GM18526 (cell line): ENCODE data around the gene CHKA.

Source experiments
- POLR2A ChIP-seq: IDR thresholded peaks from 3 replicates; pipeline ENCODE4 v1.6.1; 2011; ENCODE audit not compliant: insufficient read length; ENCODE audit errors: extremely low read depth

The CHKA gene

DNA sequence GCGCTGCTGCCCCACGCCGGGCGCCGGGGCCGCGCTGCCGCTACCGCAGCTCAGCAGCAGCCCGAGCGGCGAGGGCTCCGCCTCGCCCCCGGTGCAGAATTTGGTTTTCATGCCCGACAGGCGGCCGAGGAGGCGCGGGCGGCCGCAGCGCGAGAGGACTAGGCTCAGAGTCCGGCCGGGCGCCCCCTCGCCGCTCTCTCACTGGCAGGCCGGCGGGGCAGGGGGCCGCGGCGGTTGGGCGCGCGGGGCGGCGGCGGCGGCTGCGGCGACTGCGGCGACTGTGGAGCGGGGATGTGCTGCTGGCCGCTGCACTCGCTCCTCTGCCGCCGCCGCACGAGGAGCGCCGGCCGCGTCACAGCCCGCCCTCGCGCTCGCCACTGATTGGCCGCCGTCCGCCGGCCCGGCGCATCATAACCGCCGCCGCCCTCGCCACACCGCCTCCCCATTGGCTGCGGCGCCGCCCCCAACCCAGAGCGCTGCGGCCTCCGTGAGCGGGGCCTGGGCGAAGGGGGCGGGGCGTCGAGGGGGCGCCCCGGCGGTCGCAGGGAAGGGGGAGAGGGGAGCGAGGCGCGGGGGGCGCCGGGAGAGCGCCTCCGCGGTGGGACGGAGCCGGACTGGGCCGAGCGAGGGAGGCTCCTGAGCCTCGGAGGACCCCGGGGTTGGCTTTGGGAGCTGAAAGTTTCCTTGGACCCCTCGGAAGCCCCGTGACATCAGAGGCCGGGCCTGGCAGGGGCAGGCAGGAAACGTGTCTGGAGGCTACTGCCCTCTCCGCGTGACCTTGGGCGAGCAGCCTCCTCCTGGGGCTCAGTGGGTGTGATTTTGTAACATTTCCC is at the start of gene CHKA:
Gene CHKA, minus strand, starts transcription at position 322 of the 833 bp plus-strand sequence. Its CDS starts 211 bp downstream, at position 111.
- peak; percentile 69 for TF ChIP-seq POLR2A

DNA sequence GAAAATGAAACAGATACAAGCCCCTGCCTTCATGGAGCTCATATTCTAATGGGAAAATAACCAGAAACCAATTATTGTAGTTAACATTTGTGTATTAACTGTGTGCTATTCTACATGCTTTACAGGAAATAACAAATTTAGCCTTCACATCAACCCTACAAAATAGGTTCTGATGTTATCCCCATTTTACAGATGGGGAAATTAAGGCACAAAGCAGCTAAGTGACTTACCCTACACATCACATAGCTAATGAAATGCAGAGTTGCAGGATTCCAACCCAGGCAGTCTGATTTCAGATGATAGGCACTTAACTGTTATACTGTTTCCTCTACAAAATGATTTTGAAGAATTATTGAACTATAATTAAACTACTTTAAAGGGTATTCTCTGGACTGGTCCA is 48.3 kb upstream of the CHKA start:
- no peak for TF ChIP-seq POLR2A

DNA sequence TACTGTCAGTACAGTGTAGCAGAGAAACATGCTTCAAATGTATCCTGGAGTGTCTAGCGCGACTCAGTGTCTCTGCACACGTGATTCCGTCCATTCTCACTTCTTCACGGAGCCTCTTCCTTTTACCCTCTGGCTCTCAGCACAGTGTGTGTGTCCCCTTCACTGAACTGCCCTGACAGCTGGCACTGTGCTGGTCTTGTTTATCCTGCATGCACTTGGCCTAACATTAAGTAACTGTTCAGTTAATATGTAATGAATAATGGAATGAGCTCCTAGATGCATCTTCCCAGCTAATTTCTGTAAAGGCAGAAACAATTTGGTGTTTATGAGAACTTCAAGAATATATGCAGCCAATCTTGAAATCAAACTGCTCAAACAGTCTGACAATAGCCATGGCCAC is 47.5 kb upstream of the CHKA start:
- no peak for TF ChIP-seq POLR2A

DNA sequence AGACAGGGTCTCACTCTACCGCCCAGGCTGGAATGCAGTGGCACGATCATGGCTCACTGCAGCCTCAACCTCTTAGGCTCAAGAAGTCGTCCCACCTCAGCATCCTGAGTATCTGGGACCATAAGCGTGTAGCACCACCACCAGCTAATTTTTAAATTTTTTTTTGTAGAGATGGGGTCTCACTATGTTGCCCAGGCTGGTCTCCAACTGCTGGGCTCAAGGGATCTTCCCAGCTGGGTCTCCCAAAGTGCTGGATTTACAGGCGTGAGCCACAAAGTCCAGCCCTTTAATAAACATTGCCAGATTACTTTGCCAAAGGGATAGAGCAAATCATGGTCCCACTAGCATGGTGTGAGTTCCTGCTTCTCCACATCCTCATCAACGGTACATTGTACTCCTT is 46.3 kb upstream of the CHKA start:
- TF ChIP-seq POLR2A = no peak

DNA sequence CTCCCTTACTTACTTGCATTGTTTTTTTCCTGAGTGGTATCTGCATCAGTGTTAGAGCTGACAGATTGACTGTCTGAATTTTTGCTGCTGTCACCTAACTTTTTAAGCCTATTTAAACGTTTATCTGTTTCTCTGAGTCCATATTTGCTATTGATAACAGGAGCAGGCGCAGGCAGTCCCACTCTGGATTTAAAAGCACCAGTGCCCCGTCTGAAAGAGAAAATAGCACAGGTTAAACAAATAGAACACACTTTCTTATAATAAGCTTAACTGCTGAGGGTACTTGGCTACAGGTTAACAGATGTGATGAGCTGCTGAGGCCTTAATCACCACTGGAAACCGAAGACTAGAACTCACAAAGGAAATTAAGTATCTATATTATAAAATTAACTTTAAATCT is 45.8 kb upstream of the CHKA start:
- TF ChIP-seq POLR2A = no peak

DNA sequence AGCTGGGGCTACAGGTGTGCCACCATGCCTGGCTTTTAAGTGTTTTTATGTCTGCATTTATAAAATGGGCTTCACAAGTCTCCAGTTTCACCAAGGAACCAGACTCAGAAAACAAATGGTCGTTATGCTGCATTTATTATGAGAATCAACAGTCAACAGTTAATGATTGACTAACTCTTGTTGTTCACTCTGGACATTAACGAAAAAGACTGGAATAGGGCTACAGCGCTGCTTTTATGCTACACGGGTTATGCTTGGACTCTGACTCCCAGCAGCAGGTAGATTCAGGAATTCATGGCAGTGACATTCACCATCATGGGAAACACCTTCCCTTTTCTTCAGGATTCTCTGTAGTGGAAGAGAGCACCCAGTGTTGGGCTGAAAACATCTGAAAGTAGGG is 44.4 kb upstream of the CHKA start:
- TF ChIP-seq POLR2A = no peak

DNA sequence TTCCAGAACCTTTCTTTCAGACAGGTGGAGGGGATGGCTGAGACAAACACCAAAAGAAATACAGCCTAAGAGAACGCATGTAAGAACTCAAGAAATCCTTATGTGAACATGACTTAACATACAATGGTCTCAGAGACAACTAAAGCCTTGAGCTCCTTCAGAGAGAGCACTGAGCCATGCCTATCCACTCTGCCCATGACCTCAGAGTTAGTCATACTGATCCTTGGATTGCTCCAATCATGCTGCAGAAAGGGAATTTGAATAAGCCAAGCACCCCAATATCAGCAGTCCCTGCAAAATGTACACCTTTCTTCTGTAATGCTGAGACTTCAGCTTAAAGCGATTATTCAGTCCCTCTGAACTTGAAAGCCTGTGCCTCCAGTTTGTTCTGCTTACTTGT is 43.2 kb upstream of the CHKA start:
- TF ChIP-seq POLR2A = no peak

DNA sequence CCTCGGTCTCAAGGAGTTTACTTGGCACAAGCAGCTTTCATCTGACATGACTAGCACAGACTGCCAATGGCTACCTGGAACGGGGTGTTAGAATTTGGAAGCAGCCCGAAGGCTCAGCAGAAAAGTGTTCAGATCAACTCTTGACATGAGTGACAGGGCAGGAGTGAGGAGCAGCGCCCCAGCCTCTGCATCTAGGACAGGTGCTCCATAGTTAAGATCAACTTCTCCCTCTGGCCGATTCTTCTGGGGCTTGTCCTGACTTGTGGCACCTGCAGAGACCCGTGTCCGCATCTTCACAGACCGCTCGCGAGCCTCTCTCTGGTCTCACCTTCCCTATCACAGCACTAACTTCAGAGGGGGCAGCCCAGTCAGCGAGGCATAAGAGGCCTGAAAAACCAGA is 42.5 kb upstream of the CHKA start:
- TF ChIP-seq POLR2A = no peak

DNA sequence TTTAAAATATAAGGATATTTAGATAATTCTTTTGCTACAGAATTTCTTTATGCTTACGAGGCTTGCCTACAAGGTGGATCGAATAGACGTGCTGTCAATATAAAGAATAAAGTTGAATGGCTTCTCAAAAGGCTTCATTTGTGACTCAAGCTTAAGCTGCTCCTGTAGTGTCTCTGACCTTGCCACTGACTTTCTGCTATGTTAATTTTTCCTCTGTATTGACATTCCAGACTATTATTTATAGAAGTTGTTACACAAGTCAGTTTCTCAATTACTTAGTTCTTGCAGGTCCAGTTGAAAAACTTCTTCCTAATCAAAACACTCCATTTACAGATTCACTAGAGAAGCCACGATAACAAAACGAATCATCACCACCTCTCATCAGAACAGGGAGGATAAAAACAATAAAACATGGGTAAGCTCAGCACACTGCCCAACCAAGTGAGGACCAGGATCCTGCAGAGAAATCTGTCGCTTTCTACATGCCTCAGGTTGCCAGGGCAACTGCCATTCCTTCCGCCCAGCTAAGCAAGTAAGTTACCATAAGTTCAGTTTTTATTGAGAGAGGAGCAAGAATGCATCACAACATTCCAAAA is 39.0 kb upstream of the CHKA start:
- TF ChIP-seq POLR2A = no peak

DNA sequence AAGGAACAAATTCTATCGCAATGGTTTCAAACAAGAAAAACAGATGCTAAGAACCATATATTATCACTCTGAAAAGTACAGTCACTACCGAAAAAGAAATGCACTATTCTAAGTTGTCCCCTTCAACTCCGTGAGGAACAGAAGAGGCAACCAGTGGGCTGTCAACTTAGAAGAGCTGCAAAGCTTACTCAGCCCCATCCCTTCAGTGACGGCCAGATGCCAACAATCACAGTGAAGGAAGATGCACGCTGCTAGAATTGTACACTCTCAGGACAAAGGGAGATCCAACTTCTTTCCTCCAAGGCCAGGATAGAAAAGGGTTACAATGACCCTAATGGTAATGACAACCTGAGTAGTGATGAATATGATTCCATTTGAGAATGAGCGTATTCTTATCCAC is 38.5 kb upstream of the CHKA start:
- TF ChIP-seq POLR2A = no peak

DNA sequence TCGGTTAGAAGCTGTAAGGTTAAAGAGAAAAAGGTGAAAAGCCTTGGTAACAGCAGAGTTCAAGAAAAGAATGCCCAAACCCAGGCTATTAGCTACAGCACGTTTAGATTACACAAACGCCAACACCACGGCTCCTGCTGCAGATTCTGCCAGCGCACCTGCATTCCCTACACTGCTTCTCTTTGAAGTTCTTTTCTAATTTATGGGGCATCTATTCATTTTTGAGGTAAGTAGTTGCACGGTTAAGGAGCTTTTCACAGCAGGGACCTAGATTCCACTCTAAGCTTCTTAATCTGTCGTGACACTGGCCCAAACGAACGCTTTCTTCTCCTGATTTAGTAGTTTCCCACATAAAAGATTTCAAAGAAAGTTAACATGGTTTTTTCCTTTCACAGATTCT is 38.0 kb upstream of the CHKA start:
- no peak for TF ChIP-seq POLR2A

DNA sequence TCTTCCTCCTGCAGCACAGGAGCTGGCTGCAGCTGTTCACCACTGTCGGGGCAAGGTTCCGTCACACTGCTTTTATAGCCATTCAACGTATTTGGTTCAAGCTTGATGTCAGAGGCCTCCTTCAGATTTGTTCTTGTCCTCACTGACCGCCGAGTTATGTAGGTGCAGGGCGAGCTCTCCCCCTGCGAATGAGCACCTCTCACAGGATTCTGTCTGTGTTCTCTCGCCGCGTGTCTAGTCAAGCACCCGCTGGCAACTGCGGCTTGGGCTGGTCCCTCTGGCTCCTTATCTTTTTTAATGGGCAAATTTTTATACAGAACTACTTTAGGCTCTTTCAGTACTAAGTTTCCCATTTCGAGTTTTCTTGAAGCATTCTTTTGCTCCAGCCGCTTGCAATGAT is 37.4 kb upstream of the CHKA start:
- TF ChIP-seq POLR2A = no peak

DNA sequence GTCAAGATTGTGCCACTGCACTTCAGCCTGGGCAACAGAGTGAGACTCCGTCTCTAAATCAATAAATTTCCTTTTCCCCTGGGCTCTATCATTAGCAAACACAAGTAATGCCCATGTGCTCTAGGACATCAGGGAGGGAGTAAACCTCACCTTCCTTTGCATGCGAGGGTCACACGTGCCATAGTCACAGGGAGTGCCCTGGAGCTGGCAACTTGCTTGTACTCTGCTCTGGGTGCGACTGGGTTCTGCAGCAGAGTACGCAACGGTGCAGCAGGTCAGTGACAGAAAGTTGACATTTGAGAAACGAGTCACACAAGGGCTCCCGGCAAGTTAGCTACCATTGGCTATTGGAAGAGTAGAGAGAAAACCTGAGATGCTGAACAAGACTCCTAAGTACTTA is 32.6 kb upstream of the CHKA start:
- no peak for TF ChIP-seq POLR2A

DNA sequence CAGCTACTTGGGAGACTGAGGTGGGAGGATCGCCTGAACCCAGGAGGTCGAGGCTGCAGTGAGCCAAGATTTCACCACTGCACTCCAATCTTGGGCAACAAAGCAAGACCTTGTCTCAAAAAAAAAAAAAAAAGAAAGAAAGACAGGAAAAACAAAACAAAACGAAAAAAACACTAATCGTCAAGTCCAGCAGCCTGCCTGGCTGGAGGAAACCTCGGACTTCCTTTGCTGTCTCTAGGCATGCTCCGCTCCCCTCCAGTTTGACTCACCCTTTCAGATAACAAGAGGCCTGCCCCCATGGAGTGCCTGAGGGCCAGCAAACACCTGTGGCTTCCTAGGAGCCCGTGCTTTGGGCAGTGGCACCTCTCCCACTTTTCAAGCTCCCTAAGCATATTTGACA is 28.8 kb upstream of the CHKA start:
- TF ChIP-seq POLR2A = no peak

DNA sequence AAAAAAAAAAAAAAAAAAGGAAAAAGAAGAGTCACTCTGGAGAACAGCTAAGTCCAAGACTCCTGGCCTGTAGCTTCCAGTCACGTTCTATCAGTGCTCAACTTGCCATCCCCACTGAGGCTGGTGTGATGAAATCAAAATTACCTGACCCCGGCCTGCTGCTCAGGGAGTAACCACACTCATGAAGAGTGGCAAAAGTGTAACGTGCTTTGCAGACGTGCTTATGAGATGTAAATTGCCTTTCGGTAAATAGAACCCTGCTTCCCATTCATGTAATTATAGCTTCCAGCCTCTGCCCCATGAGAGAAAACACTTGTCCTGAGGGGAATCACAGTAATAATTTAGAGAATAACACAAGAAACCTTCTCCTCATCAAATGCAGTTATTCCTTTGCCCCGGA is 28.2 kb upstream of the CHKA start:
- no peak for TF ChIP-seq POLR2A

DNA sequence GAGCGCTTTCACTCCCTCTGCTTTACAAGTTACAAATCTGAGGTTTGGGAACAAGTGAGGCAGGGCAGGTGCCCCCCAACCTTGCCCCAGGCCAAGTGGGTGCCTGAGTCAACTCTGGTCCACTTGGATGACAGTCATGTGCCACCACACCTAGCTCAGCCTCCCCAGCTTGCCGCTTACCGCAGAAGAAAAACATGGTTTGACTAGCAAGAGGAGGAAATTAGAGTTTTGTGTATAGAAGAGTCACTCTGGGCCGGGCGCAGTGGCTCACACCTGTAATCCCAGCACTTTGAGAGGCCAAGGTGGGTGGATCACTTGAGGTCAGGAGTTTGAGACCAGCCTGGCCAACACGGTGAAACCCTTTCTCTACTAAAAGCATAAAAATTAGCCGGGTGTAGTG is 27.7 kb upstream of the CHKA start:
- TF ChIP-seq POLR2A = no peak
